Mesodermal cell (in vitro differentiated cells): ENCODE results near the gene ZNF134.

Source experiments
- H3K27ac ChIP-seq: 2 replicates; pipeline ENCODE4 v1.7.0; 2013; ENCODE audit warnings: mild to moderate bottlenecking, low read depth, low read length, moderate library complexity; ENCODE audit not compliant: severe bottlenecking
- H3K36me3 ChIP-seq: 2 replicates; pipeline ENCODE4 v1.7.1; 2013; ENCODE audit warnings: mild to moderate bottlenecking, low read length, moderate library complexity; ENCODE audit not compliant: control insufficient read depth, insufficient read depth
- H3K4me1 ChIP-seq: one replicate; pipeline ENCODE4 v1.7.1; 2013; ENCODE audit warnings: mild to moderate bottlenecking, low read length; ENCODE audit not compliant: insufficient read depth, control insufficient read depth, poor library complexity, severe bottlenecking
- H3K4me3 ChIP-seq: 2 replicates; pipeline ENCODE4 v1.7.0; 2013; ENCODE audit warnings: low read length, control low read depth, mild to moderate bottlenecking; ENCODE audit not compliant: insufficient read depth, poor library complexity, severe bottlenecking; ENCODE audit errors: extremely low read depth
- H3K9me3 ChIP-seq: 2 replicates; pipeline ENCODE4 v1.7.1; 2013; ENCODE audit warnings: mild to moderate bottlenecking, low read length, moderate library complexity; ENCODE audit not compliant: control insufficient read depth
- WGBS, 2 experiments: methylation state at CpG; one replicate each; pipeline ENCODE4 v1.1.5; 2013; ENCODE audit warnings: missing lambda C conversion rate in 2 of 2; ENCODE audit not compliant: insufficient coverage in 2 of 2; 5-methylcytosine and 5-hydroxymethylcytosine counted together

Gene ZNF134

DNA sequence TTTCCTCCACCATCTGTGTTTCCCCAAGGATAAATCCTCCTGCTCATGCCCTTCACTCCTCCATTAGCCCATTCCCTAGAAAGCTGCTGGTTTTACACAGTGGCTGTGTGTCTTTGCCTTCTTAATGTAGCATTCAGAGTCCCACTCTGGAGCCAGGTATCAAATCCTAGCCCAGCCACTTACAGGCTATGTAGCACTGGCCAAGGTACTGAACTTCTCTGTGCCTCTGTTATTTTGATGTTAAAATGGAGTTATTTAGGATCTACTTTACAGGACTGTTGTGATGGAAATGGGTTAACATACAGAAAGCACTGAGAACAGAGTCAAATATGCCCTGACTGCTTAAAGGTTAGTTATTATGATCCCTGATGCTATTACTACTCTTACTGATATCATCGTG is 53.2 kb downstream of the ZNF134 start:
- Histone ChIP-seq H3K4me3 (no peak overlapping the region), H3K36me3 (no peaks in the 10 kb centered on the region), H3K27ac (no peak overlapping the region), H3K4me1 (no peaks in the 10 kb centered on the region), H3K9me3 (no peaks in the 10 kb centered on the region)
- WGBS, 2 experiments = 88 to 92% methylated on average over 1 of the region's 1 CpG

DNA sequence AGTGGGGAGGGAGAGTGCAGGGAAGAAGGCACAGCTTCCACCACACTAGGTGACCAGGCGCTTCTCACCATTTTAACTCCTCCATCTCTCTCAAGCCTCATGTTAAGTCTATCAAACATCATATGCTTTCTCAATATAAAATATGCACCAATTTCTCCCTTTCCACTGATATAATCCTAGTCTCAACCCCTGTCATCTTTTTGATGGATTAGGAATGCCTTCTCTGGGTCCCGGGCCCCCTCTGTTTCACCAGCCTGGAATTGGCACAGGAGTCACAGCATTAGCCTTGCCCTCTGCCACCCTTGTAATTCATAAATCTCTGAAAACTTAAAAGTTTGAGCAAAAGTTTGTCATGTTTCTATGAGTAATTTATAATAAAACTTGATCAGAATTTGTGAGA is 54.6 kb downstream of the ZNF134 start, which contains the start of gene ZSCAN4:
Gene ZSCAN4, plus strand, starts transcription at position 301 of the 400 bp plus-strand sequence. CDS start 7,211 bp downstream, outside the sequence.
- no peaks in the 10 kb centered on the region for H3K4me1 ChIP-seq
- no peak within 1 kb of the TSS for H3K27ac ChIP-seq
- no peaks in the 10 kb centered on the region for H3K9me3 ChIP-seq
- H3K4me3 ChIP-seq = no peak within 1 kb of the TSS
- H3K36me3 ChIP-seq = no peaks in the 10 kb centered on the region
- 100% methylated on average over 2 of the region's 2 CpGs; no CpG with 5 or more reads in 1 of the 2 experiments for WGBS, 2 experiments

DNA sequence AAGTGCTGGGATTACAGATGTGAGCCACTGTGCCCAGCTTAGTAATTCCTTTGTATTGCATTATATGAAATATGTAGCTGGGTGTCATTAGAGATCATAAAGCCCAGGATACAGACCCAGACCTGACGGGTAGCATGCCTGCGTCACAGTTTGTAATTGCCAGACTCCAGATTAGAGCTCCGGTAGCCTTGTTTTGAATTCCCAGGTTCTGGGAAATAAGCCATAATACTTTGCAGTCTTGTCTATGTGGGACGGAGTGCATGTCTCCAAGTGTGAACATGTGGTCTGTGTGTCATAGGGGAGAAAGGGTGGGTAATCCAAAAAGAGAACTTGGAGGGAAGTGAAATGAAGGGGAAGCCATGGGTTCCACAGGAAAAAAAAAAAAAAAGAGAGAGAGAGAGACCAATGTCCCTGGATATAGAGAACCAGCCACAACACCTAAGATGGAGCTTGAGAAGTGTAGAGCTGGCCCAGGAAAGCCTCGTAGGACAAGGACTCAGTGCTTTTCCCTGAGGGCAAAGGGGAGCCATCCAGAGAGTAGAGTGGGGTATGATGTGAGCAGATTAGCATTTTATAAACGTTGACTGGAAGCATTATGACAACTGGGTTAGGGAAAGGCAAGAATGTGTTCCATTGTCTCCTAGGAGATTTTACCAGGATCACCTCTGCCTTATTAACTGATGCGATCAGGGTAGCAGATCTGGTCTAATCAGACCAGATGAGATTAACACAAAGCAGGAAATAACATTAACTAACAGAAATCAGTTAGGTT is 57.3 kb downstream of the ZNF134 start:
- 73 to 74% methylated on average over 5 to 6 of the region's 7 CpGs for WGBS, 2 experiments
- H3K9me3 ChIP-seq = no peaks in the 10 kb centered on the region
- no peaks in the 10 kb centered on the region for H3K36me3 ChIP-seq
- H3K4me3 ChIP-seq = no peak overlapping the region
- no peak overlapping the region for H3K27ac ChIP-seq
- H3K4me1 ChIP-seq = no peaks in the 10 kb centered on the region

DNA sequence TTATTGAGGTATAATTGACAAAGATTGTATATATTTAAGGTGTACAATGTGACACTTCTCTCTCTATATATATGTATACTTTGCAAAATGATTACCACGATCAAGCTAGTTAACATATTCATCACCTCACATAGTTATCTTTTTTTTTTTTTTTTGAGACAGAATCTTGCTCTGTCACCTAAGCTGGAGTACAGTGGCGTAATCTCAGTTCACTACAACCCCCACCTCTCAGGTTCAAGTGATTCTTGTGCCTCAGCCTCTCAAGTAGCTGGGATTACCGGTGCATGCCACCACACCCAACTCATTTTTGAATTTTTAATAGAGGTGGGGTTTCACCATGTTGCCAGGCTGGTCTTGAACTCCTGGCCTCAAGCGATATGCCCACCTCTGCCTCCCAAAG is 58.4 kb downstream of the ZNF134 start:
- H3K4me1 ChIP-seq = no peaks in the 10 kb centered on the region
- H3K36me3 ChIP-seq = no peaks in the 10 kb centered on the region
- H3K27ac ChIP-seq = no peak overlapping the region
- 90 to 92% methylated on average over 2 of the region's 4 CpGs for WGBS, 2 experiments
- no peaks in the 10 kb centered on the region for H3K9me3 ChIP-seq
- no peak overlapping the region for H3K4me3 ChIP-seq
